ENCODE results near the gene AGPAT2.
A peak's percentile ranks its signal among the peaks of the same experiment; 100 is the strongest.
"Not testable (repeated sequence)": the region's sequence is repeated elsewhere in the genome, so short reads cannot be mapped to it uniquely, and the experiment has no call there.

The AGPAT2 gene

GRCh38 chr9:136643596-136644342 is 43.5 kb downstream of the AGPAT2 start:
- no peak for TF ChIP-seq Cebpa-rat (IDR thresholded peaks at IDR 0.05)
- Histone ChIP-seq H3K9me3 (replicated peaks in 1 of 11) (0 out of 22 replicates have a peak, but pooled peaks cover 0 to 5% (median 0%) of the 10 kb centered on the region in 11 experiments), H3K27ac (peak overlapping the region in 3 of 11 experiments; percentile 88 to 93 (median 91); a peak in 6 of 22 replicates), H3K27me3 (peaks cover 0 to 13% (median 12%) of the 10 kb centered on the region in 11 experiments; a peak in 12 of 22 replicates), H3K4me1 (peaks cover 77 to 89% (median 82%) of the 10 kb centered on the region in 10 experiments), H3K4me3 (peak overlapping the region in 9 of 10 experiments; percentile 38 to 68 (median 48); a peak in 16 of 20 replicates), H3K4me2 (peak overlapping the region; percentile 91 to 100 (median 98)), H3K9ac (peak overlapping the region in 10 of 11 experiments; percentile 55 to 83 (median 78); a peak in 19 of 22 replicates), H3K36me3 (no peaks in the 10 kb centered on the region), H4K20me1 (no peaks in the 10 kb centered on the region)

GRCh38 chr9:136642439-136642921 is 44.8 kb downstream of the AGPAT2 start:
- Histone ChIP-seq H3K4me3 (peak overlapping the region in 1 of 10 experiments; percentile 14; a peak in 1 of 20 replicates), H3K36me3 (no peaks in the 10 kb centered on the region), H4K20me1 (no peaks in the 10 kb centered on the region), H3K27ac (no peak overlapping the region; a peak in 1 of 22 replicates), H3K9ac (peak overlapping the region in 1 of 11 experiments; percentile 29; a peak in 1 of 22 replicates), H3K4me2 (peak overlapping the region; percentile 5 to 97 (median 49); a peak in 19 of 22 replicates), H3K9me3 (replicated peaks in 1 of 11) (0 out of 22 replicates have a peak, but pooled peaks cover 0 to 5% (median 0%) of the 10 kb centered on the region in 11 experiments), H3K27me3 (peaks cover 0 to 13% (median 12%) of the 10 kb centered on the region in 11 experiments; a peak in 12 of 22 replicates), H3K4me1 (peaks cover 65 to 76% (median 69%) of the 10 kb centered on the region in 10 experiments)
- TF ChIP-seq Cebpa-rat (IDR thresholded peaks at IDR 0.05), result no peak

GRCh38 chr9:136640171-136641111 is 46.8 kb downstream of the AGPAT2 start:
- Histone ChIP-seq H3K4me1 (peaks cover 45 to 55% (median 50%) of the 10 kb centered on the region in 10 experiments), H3K4me3 (no peak overlapping the region), H3K9ac (peak overlapping the region in 5 of 11 experiments; percentile 2 to 48 (median 31); a peak in 6 of 22 replicates), H3K27ac (peak overlapping the region in 3 of 11 experiments; percentile 11 to 34 (median 15); a peak in 3 of 22 replicates), H3K36me3 (no peaks in the 10 kb centered on the region), H3K4me2 (peak overlapping the region in 9 of 11 experiments; percentile 37 to 62 (median 55); a peak in 18 of 22 replicates), H3K9me3 (replicated peaks in 1 of 11) (0 out of 22 replicates have a peak, but pooled peaks cover 0 to 5% (median 0%) of the 10 kb centered on the region in 11 experiments), H4K20me1 (no peaks in the 10 kb centered on the region), H3K27me3 (peaks cover 0 to 13% (median 12%) of the 10 kb centered on the region in 11 experiments; a peak in 12 of 22 replicates)
- TF ChIP-seq Cebpa-rat (IDR thresholded peaks at IDR 0.05), result no peak

- Histone ChIP-seq H3K4me1 (peaks cover 5 to 33% (median 25%) of the 10 kb centered on the region in 10 experiments; a peak in 19 of 20 replicates), H4K20me1 (peaks cover 0 to 14% (median 0%) of the 10 kb centered on the region in 11 experiments; a peak in 6 of 22 replicates), H3K4me3 (no peak overlapping the region), H3K9me3 (replicated peaks in 1 of 11) (no peaks in the 10 kb centered on the region), H3K4me2 (peak overlapping the region in 6 of 11 experiments; percentile 19 to 36 (median 30); a peak in 8 of 22 replicates), H3K9ac (no peak overlapping the region), H3K27me3 (no peaks in the 10 kb centered on the region), H3K27ac (no peak overlapping the region), H3K36me3 (no peaks in the 10 kb centered on the region)
- TF ChIP-seq Cebpa-rat (IDR thresholded peaks at IDR 0.05), result no peak
These were observed 52.4 kb downstream of the AGPAT2 start for GRCh38 chr9:136634904-136635303.

- H3K4me3 ChIP-seq; H3K4me2 ChIP-seq; H3K9me3 ChIP-seq (replicated peaks in 1 of 11); H3K9ac ChIP-seq; H3K27ac ChIP-seq; H3K36me3 ChIP-seq: not testable (repeated sequence)
- peaks cover 0 to 20% (median 0%) of the 10 kb centered on the region in 11 experiments; a peak in 7 of 22 replicates for H4K20me1 ChIP-seq
- H3K27me3 ChIP-seq, result peaks cover 0 to 20% (median 4%) of the 10 kb centered on the region in 11 experiments; a peak in 8 of 22 replicates
- peaks cover 13 to 55% (median 48%) of the 10 kb centered on the region in 10 experiments for H3K4me1 ChIP-seq
These were observed 54.7 kb downstream of the AGPAT2 start for GRCh38 chr9:136632491-136633106.

GRCh38 chr9:136632072-136632471 is 55.2 kb downstream of the AGPAT2 start:
- H3K9ac ChIP-seq; H3K9me3 ChIP-seq (replicated peaks in 1 of 11); H3K4me3 ChIP-seq; H3K36me3 ChIP-seq; H3K27ac ChIP-seq: not testable (repeated sequence)
- Histone ChIP-seq H3K27me3 (peaks cover 0 to 25% (median 4%) of the 10 kb centered on the region in 11 experiments; a peak in 8 of 22 replicates), H3K4me1 (peaks cover 17 to 60% (median 54%) of the 10 kb centered on the region in 10 experiments), H3K4me2 (0 out of 22 replicates have a peak overlapping the region, but pooled peaks of 1 of the 11 experiments have one; percentile 29), H4K20me1 (peaks cover 0 to 23% (median 0%) of the 10 kb centered on the region in 11 experiments; a peak in 7 of 22 replicates)

- peak overlapping the region in 8 of 11 experiments; percentile 8 to 79 (median 24); a peak in 6 of 22 replicates for H3K4me2 ChIP-seq
- H3K9ac ChIP-seq, result peak overlapping the region in 4 of 11 experiments; percentile 15 to 49 (median 38); a peak in 2 of 22 replicates
- H4K20me1 ChIP-seq, result peaks cover 0 to 24% (median 0%) of the 10 kb centered on the region in 11 experiments; a peak in 7 of 22 replicates
- no peaks in the 10 kb centered on the region for H3K36me3 ChIP-seq
- H3K9me3 ChIP-seq (replicated peaks in 1 of 11), result no peaks in the 10 kb centered on the region
- peaks cover 0 to 30% (median 4%) of the 10 kb centered on the region in 11 experiments; a peak in 8 of 22 replicates for H3K27me3 ChIP-seq
- H3K27ac ChIP-seq, result no peak overlapping the region
- no peak for TF ChIP-seq Cebpa-rat (IDR thresholded peaks at IDR 0.05)
- H3K4me1 ChIP-seq, result peaks cover 20 to 66% (median 60%) of the 10 kb centered on the region in 10 experiments
- no peak overlapping the region for H3K4me3 ChIP-seq
These were observed 55.9 kb downstream of the AGPAT2 start for GRCh38 chr9:136631038-136632000.

Measured in BLaER1 treated with 17β-estradiol and CSF1 and Interleukin-3, amounts not matched to agents 10 nM and 100 nM (cell line).